ENCODE data around the gene ZNF460. TPM values are rescaled to one million over a fixed set of nuclear protein-coding genes. Genes with fewer than 3 reads are reported as not detected.

Gene ZNF460
- total RNA-seq, 1 experiment from 2014 or later = 54.1 TPM

GRCh38 chr19:57280962-57281400, 696 bp downstream of the ZNF460 start:
- no peaks in the 10 kb centered on the region for H3K27me3 ChIP-seq (replicated peaks; ENCODE audit: control insufficient read depth, insufficient read depth, low read length)
- peaks cover 7% of the 10 kb centered on the region for H3K36me3 ChIP-seq (ENCODE audit: control insufficient read depth, insufficient read depth, low read length)
- POLR2A ChIA-PET = no interaction called here
- CTCF ChIA-PET = no interaction called here
- H3K4me3 Mint-ChIP-seq (ENCODE audit: unreplicated experiment) = no peak overlapping the region
- no peak for TF ChIP-seq CTCF (IDR thresholded peaks at IDR 0.05; ENCODE audit: insufficient read depth in 1 of 2, low read depth in 1 of 2, low read length in 1 of 2, severe bottlenecking in 1 of 2, unreplicated experiment in 1 of 2)
- intact Hi-C loops (cut with micrococcal nuclease; ENCODE audit: unreplicated experiment) = loop anchor here (1.0 to 5.0 kb wide), 5 partner anchors 14 to 156 kb away; partner anchors contain the start of genes TRAPPC2B, ZNF264, ZNF547 and ZNF749
- H3K4me3 ChIP-seq (ENCODE audit: low read depth, low read length) = peak overlapping the region; percentile 74
- no peaks in the 10 kb centered on the region for H3K9me3 ChIP-seq
- H3K36me3 Mint-ChIP-seq (ENCODE audit: insufficient read depth, unreplicated experiment) = peaks cover 47% of the 10 kb centered on the region
- H3K9me3 Mint-ChIP-seq (ENCODE audit: unreplicated experiment) = no peaks in the 10 kb centered on the region
- H3K4me1 ChIP-seq = no peaks in the 10 kb centered on the region; the same call in none of the 2 replicates
- BruUV-seq (replicated peaks) = no TSS peak
- no peak for DNase-seq
- H3K27me3 Mint-ChIP-seq (ENCODE audit: insufficient read depth, unreplicated experiment) = no peaks in the 10 kb centered on the region
- no peak overlapping the region for H3K27ac Mint-ChIP-seq (ENCODE audit: unreplicated experiment)
- H3K4me1 Mint-ChIP-seq (ENCODE audit: low read depth, unreplicated experiment) = peaks cover 11% of the 10 kb centered on the region

- no TSS peak for BruUV-seq (replicated peaks)
These were observed 1.8 kb downstream of the ZNF460 start for GRCh38 chr19:57282011-57282643.

GRCh38 chr19:57288373-57288772, 8.1 kb downstream of the ZNF460 start:
- Mint-ChIP-seq H3K9me3 (ENCODE audit: unreplicated experiment) (peaks cover 14% of the 10 kb centered on the region), H3K4me1 (ENCODE audit: low read depth, unreplicated experiment) (no peaks in the 10 kb centered on the region), H3K36me3 (ENCODE audit: insufficient read depth, unreplicated experiment) (peaks cover 96% of the 10 kb centered on the region), H3K4me3 (ENCODE audit: unreplicated experiment) (no peak overlapping the region), H3K27me3 (ENCODE audit: insufficient read depth, unreplicated experiment) (no peaks in the 10 kb centered on the region), H3K27ac (ENCODE audit: unreplicated experiment) (no peak overlapping the region)
- ChIA-PET POLR2A (no interaction called here), CTCF (no interaction called here)
- Histone ChIP-seq H3K36me3 (ENCODE audit: control insufficient read depth, insufficient read depth, low read length) (peaks cover 23% of the 10 kb centered on the region), H3K4me1 (no peaks in the 10 kb centered on the region), H3K27me3 (replicated peaks; ENCODE audit: control insufficient read depth, insufficient read depth, low read length) (no peaks in the 10 kb centered on the region), H3K9me3 (peaks cover 12% of the 10 kb centered on the region), H3K4me3 (ENCODE audit: low read depth, low read length) (no peak overlapping the region)
- no peak for TF ChIP-seq CTCF (IDR thresholded peaks at IDR 0.05; ENCODE audit: insufficient read depth in 1 of 2, low read depth in 1 of 2, low read length in 1 of 2, severe bottlenecking in 1 of 2, unreplicated experiment in 1 of 2)
- no TSS peak for BruUV-seq (replicated peaks)
- no peak for DNase-seq
- intact Hi-C loops (cut with micrococcal nuclease; ENCODE audit: unreplicated experiment) = no loop called here

More at GRCh38 chr19:57282011-57282643, 1.8 kb downstream of the ZNF460 start:
- H3K4me3 ChIP-seq (ENCODE audit: low read depth, low read length) = 0 out of 2 replicates have a peak overlapping the region, but pooled peaks have one; percentile 2
- no peak for DNase-seq
- Mint-ChIP-seq H3K4me1 (ENCODE audit: low read depth, unreplicated experiment) (peaks cover 11% of the 10 kb centered on the region), H3K9me3 (ENCODE audit: unreplicated experiment) (no peaks in the 10 kb centered on the region), H3K36me3 (ENCODE audit: insufficient read depth, unreplicated experiment) (peaks cover 59% of the 10 kb centered on the region), H3K4me3 (ENCODE audit: unreplicated experiment) (no peak overlapping the region), H3K27me3 (ENCODE audit: insufficient read depth, unreplicated experiment) (no peaks in the 10 kb centered on the region), H3K27ac (ENCODE audit: unreplicated experiment) (no peak overlapping the region)
- H3K4me1 ChIP-seq = no peaks in the 10 kb centered on the region; the same call in none of the 2 replicates
- TF ChIP-seq CTCF (IDR thresholded peaks at IDR 0.05; ENCODE audit: insufficient read depth in 1 of 2, low read depth in 1 of 2, low read length in 1 of 2, severe bottlenecking in 1 of 2, unreplicated experiment in 1 of 2) = no peak
- intact Hi-C loops (cut with micrococcal nuclease; ENCODE audit: unreplicated experiment) = loop anchor here (5.0 kb wide), 1 partner anchor 155 kb away; the partner anchor contains the start of gene ZNF749
- ChIA-PET CTCF (no interaction called here), POLR2A (no interaction called here)
- no peaks in the 10 kb centered on the region for H3K9me3 ChIP-seq
- no peaks in the 10 kb centered on the region for H3K27me3 ChIP-seq (replicated peaks; ENCODE audit: control insufficient read depth, insufficient read depth, low read length)
- H3K36me3 ChIP-seq (ENCODE audit: control insufficient read depth, insufficient read depth, low read length) = peaks cover 7% of the 10 kb centered on the region

All from Caco-2 (cell line).